ENCODE results near the gene CCDC93.

- TF ChIP-seq POLR2AphosphoS5 (IDR thresholded peaks at IDR 0.05; ENCODE audit: insufficient read depth in 1 of 2, low read depth in 1 of 2) (no peak), POLR2A (IDR thresholded peaks at IDR 0.05) (no peak), CTCF (IDR thresholded peaks at IDR 0.05) (no peak)
These were observed 15.2 kb upstream of the CCDC93 start for GRCh38 chr2:118029025-118029424.

Measured in vagina (tissue), 2 donors.